Spleen (tissue), 7 donors: ENCODE measurements around the gene GPRC5B.

Source experiments
- CTCF ChIP-seq, 11 experiments: fragments of 200-600 bp in 7 of 11; fragments of 450-650 bp in 4 of 11; sonication (generic) in 4 of 11; IDR thresholded peaks in 8 of 11; conservative IDR thresholded peaks in 3 of 11; 1 replicate in 7 of 11; 2 replicates in 4 of 11; pipeline versions ENCODE4 v1.4.0 to v1.8.0; 2016 to 2021; ENCODE audit warnings: antibody characterized with exemption in 11 of 11, inconsistent platforms in 4 of 11, mild to moderate bottlenecking in 1 of 11
- POLR2A ChIP-seq, 3 donors: fragments of 450-650 bp; IDR thresholded peaks; one replicate each; pipeline ENCODE4 v1.5.1; 2017; ENCODE audit warnings: antibody characterized with exemption in 3 of 3, mild to moderate bottlenecking in 1 of 3
- donor health status: DM: no; HTN: no; CAD: no; lungs with moderate emphysema.
- donor health status: DM: no; HTN: no; CAD: no.
- donor health status: DM: no; HTN: no; CAD: no.

GRCh38 chr16:19842426-19843157, 42.1 kb downstream of the GPRC5B start:
- no peak for TF ChIP-seq POLR2A (IDR thresholded peaks at IDR 0.05)
- TF ChIP-seq CTCF (IDR thresholded peaks at IDR 0.05 in 8 of 11, conservative IDR thresholded peaks at IDR 0.05 in 3 of 11): no peak
